GM23338 (cell line): ENCODE data around the gene SCN1B. TPM values are rescaled to one million over a fixed set of nuclear protein-coding genes. Genes with fewer than 3 reads are reported as not detected.
A peak's percentile ranks its signal among the peaks of the same experiment; 100 is the strongest.

Source experiments
- ATAC-seq: fragments of 200-7000 bp; cut with Tn5 transposase; 3 replicates; pipeline ENCODE4 v1.9.1; 2020
- DNase-seq: peaks from one replicate; pipeline ENCODE4 v3.0.0-alpha.2; 2015; ENCODE audit warnings: low spot score
- H2AFZ ChIP-seq: fragments of 200-600 bp; sonication (generic); 2 replicates; pipeline ENCODE4 v1.8.0; 2016; ENCODE audit warnings: antibody characterized with exemption, mild to moderate bottlenecking, moderate library complexity
- H3F3A ChIP-seq: fragments of 200-600 bp; sonication (generic); replicated peaks from 2 replicates; pipeline ENCODE4 v1.8.0; 2017; ENCODE audit warnings: antibody characterized with exemption, mixed run types, low read depth
- H3K27ac ChIP-seq: fragments of 200-600 bp; sonication (generic); 2 replicates; pipeline ENCODE4 v1.6.1; 2016; ENCODE audit warnings: low read depth
- H3K27me3 ChIP-seq: fragments of 200-600 bp; sonication (generic); 2 replicates; pipeline ENCODE4 v1.8.0; 2016; ENCODE audit warnings: mild to moderate bottlenecking, mixed run types, moderate library complexity; ENCODE audit not compliant: insufficient read depth
- H3K36me3 ChIP-seq: fragments of 200-600 bp; sonication (generic); 2 replicates; pipeline ENCODE4 v1.8.0; 2016; ENCODE audit warnings: mild to moderate bottlenecking; ENCODE audit not compliant: insufficient read depth
- H3K4me1 ChIP-seq: fragments of 200-600 bp; sonication (generic); 2 replicates; pipeline ENCODE4 v1.8.0; 2016; ENCODE audit warnings: mild to moderate bottlenecking, moderate library complexity; ENCODE audit not compliant: insufficient read depth
- H3K4me2 ChIP-seq: fragments of 200-600 bp; sonication (generic); 2 replicates; pipeline ENCODE4 v1.7.1; 2017; ENCODE audit warnings: mixed run types
- H3K4me3 ChIP-seq: fragments of 200-600 bp; sonication (generic); 2 replicates; pipeline ENCODE4 v1.6.1; 2016; ENCODE audit warnings: mixed run types
- H3K79me2 ChIP-seq: fragments of 200-600 bp; sonication (generic); replicated peaks from 2 replicates; pipeline ENCODE4 v1.8.0; 2017; ENCODE audit warnings: mild to moderate bottlenecking; ENCODE audit not compliant: insufficient read depth
- H3K9me2 ChIP-seq: fragments of 200-600 bp; sonication (generic); 2 replicates; pipeline ENCODE4 v1.8.0; 2017; ENCODE audit not compliant: insufficient read depth
- H4K20me1 ChIP-seq: fragments of 200-600 bp; sonication (generic); replicated peaks from 2 replicates; pipeline ENCODE4 v1.8.0; 2017; ENCODE audit warnings: mild to moderate bottlenecking; ENCODE audit not compliant: insufficient read depth
- H3K27ac Mint-ChIP-seq: 2 replicates; pipeline ENCODE4 v1.8.0; 2020; ENCODE audit warnings: inconsistent platforms, mild to moderate bottlenecking, moderate library complexity, mixed read lengths
- H3K27me3 Mint-ChIP-seq: 3 replicates; pipeline ENCODE4 v1.8.0; 2022; ENCODE audit warnings: low read depth, mild to moderate bottlenecking, moderate library complexity, mixed read lengths, inconsistent platforms; ENCODE audit not compliant: insufficient read depth, poor library complexity
- H3K36me3 Mint-ChIP-seq: 3 replicates; pipeline ENCODE4 v1.8.0; 2021; ENCODE audit warnings: low read depth, mild to moderate bottlenecking, inconsistent platforms, moderate library complexity, mixed read lengths
- H3K4me1 Mint-ChIP-seq: 3 replicates; pipeline ENCODE4 v1.8.0; 2020; ENCODE audit warnings: mild to moderate bottlenecking, inconsistent platforms, mixed read lengths
- H3K4me3 Mint-ChIP-seq: 3 replicates; pipeline ENCODE4 v1.8.0; 2021; ENCODE audit warnings: moderate library complexity, mild to moderate bottlenecking, inconsistent platforms, mixed read lengths
- H3K9me3 Mint-ChIP-seq: 3 replicates; pipeline ENCODE4 v1.8.0; 2020; ENCODE audit warnings: moderate library complexity, mild to moderate bottlenecking, inconsistent platforms, mixed read lengths
- EZH2 ChIP-seq: fragments of 200-600 bp; sonication (generic); IDR thresholded peaks from one replicate; pipeline ENCODE4 v1.8.0; 2017; ENCODE audit warnings: antibody characterized with exemption, mild to moderate bottlenecking, low read depth; ENCODE audit not compliant: unreplicated experiment
- JUNB ChIP-seq: IDR thresholded peaks from one replicate; pipeline ENCODE4 v1.6.1; 2016; ENCODE audit warnings: antibody characterized with exemption; ENCODE audit not compliant: unreplicated experiment
- STAT1 ChIP-seq: IDR thresholded peaks from one replicate; pipeline ENCODE4 v1.6.1; 2016; ENCODE audit warnings: antibody characterized with exemption; ENCODE audit not compliant: unreplicated experiment
- ZNF462 ChIP-seq: fragments of 250-450 bp; sonication (Bioruptor Pico); IDR thresholded peaks from 2 replicates; pipeline ENCODE4 v1.5.0; 2020; ENCODE audit warnings: mild to moderate bottlenecking, moderate library complexity
- polyA plus RNA-seq: library from polyadenylated mRNA; unstranded; fragments of >200 nt; fragmentation: Nextera tagmentation; extraction: Ambion mirVana; gene quantifications from 2 replicates; pipeline ENCODE4 v1.2.1, GENCODE V29; 2016
- total RNA-seq: library from RNA; depleted of rRNA; stranded (reverse); fragments of >200 nt; shearing (Covaris generic); gene quantifications from 2 replicates; pipeline ENCODE4 v1.2.3, GENCODE V29; 2014

The SCN1B gene
- total and polyA plus RNA-seq, 2 experiments from 2014 or later = 1.7 to 4.8 TPM

GRCh38 chr19:35002037-35002535, 28.2 kb upstream of the SCN1B start:
- Histone ChIP-seq H3K27me3 (no peaks in the 10 kb centered on the region), H3K79me2 (peaks cover 66% of the 10 kb centered on the region), H3K27ac (peak overlapping the region; percentile 90; the same call in 1 of the 2 replicates), H3K36me3 (peaks cover 14% of the 10 kb centered on the region), H4K20me1 (peaks cover 45% of the 10 kb centered on the region), H3K4me2 (peak overlapping the region; percentile 99), H2AFZ (no peak overlapping the region), H3K4me3 (peak overlapping the region; percentile 90), H3K4me1 (peaks cover 47% of the 10 kb centered on the region), H3K9me2 (no peaks in the 10 kb centered on the region), H3F3A (peaks cover 16% of the 10 kb centered on the region)
- ATAC-seq (no peak), DNase-seq (no peak)
- H3K9me3 Mint-ChIP-seq = no peaks in the 10 kb centered on the region; the same call in 2 of the 3 replicates
- H3K27ac Mint-ChIP-seq = peak overlapping the region; percentile 57
- H3K4me3 Mint-ChIP-seq = peak overlapping the region; percentile 96
- TF ChIP-seq JUNB (no peak), EZH2 (no peak), STAT1 (no peak)
- peaks cover 47% of the 10 kb centered on the region for H3K4me1 Mint-ChIP-seq
- H3K27me3 Mint-ChIP-seq = peaks cover 24% of the 10 kb centered on the region
- peaks cover 56% of the 10 kb centered on the region for H3K36me3 Mint-ChIP-seq

DNA sequence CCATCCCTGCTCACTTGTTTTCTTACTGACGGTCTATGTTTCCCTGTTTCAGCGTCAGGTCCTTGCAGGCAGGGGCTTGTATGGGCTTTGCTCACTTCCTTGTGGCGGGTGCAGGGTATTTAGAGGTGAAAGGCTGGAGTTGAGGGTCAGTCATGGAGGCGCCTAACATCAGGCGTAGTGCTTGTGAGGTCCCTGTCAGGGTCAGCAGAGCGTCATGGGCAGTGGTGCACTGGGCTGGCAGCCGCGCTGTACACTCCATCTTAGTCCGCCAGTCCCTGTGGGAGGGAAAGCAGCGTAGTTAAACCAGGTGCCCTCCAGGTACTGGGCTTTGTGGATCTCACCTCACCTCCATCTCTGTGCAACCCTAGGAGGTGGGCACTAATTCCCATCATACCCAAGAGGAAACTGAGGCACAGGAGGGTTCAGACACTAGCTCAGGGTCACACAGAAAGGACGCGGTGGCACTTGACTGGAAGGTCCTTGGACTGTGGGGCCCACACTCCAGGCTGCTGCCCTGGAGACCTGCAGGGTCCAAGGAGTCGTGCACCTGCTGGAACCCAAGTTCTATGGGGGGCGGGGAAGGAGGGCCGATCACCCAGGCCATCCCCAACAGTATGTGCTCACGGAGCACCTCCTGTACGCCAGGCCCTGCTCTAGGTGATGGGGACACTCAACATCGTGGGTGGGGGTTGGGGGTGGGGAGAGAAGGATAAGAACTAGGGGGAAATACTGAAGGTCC, 25.6 kb upstream of the SCN1B start:
- Histone ChIP-seq H3K9me2 (no peaks in the 10 kb centered on the region), H3F3A (peaks cover 21% of the 10 kb centered on the region; the same call in 1 of the 2 replicates), H4K20me1 (peaks cover 59% of the 10 kb centered on the region), H3K36me3 (peaks cover 26% of the 10 kb centered on the region), H3K27ac (peak overlapping the region; percentile 78; the same call in 1 of the 2 replicates), H3K4me3 (0 out of 2 replicates have a peak overlapping the region, but pooled peaks have one; percentile 19), H2AFZ (no peak overlapping the region), H3K4me1 (peaks cover 28% of the 10 kb centered on the region), H3K79me2 (peaks cover 83% of the 10 kb centered on the region), H3K27me3 (no peaks in the 10 kb centered on the region), H3K4me2 (no peak overlapping the region)
- Mint-ChIP-seq H3K27me3 (peaks cover 17% of the 10 kb centered on the region), H3K4me3 (peak overlapping the region; percentile 37; the same call in 1 of the 3 replicates), H3K4me1 (peaks cover 30% of the 10 kb centered on the region), H3K36me3 (peaks cover 72% of the 10 kb centered on the region), H3K9me3 (no peaks in the 10 kb centered on the region; the same call in 2 of the 3 replicates), H3K27ac (peak overlapping the region; percentile 74)
- TF ChIP-seq ZNF462 (CRISPR knock-in tag) = no peak
- no peak for DNase-seq
- no peak for ATAC-seq
